GM23338 (cell line): ENCODE measurements around the gene WNT6. TPM values are rescaled to one million over a fixed set of nuclear protein-coding genes. Genes with fewer than 3 reads are reported as not detected.

ENCODE experiments used
- ATAC-seq: fragments of 200-7000 bp; cut with Tn5 transposase; 3 replicates; pipeline ENCODE4 v1.9.1; 2020
- DNase-seq: peaks from one replicate; pipeline ENCODE4 v3.0.0-alpha.2; 2015; ENCODE audit warnings: low spot score
- H2AFZ ChIP-seq: fragments of 200-600 bp; sonication (generic); 2 replicates; pipeline ENCODE4 v1.8.0; 2016; ENCODE audit warnings: antibody characterized with exemption, mild to moderate bottlenecking, moderate library complexity
- H3F3A ChIP-seq: fragments of 200-600 bp; sonication (generic); replicated peaks from 2 replicates; pipeline ENCODE4 v1.8.0; 2017; ENCODE audit warnings: antibody characterized with exemption, mixed run types, low read depth
- H3K27ac ChIP-seq: fragments of 200-600 bp; sonication (generic); 2 replicates; pipeline ENCODE4 v1.6.1; 2016; ENCODE audit warnings: low read depth
- H3K27me3 ChIP-seq: fragments of 200-600 bp; sonication (generic); 2 replicates; pipeline ENCODE4 v1.8.0; 2016; ENCODE audit warnings: mild to moderate bottlenecking, mixed run types, moderate library complexity; ENCODE audit not compliant: insufficient read depth
- H3K36me3 ChIP-seq: fragments of 200-600 bp; sonication (generic); 2 replicates; pipeline ENCODE4 v1.8.0; 2016; ENCODE audit warnings: mild to moderate bottlenecking; ENCODE audit not compliant: insufficient read depth
- H3K4me1 ChIP-seq: fragments of 200-600 bp; sonication (generic); 2 replicates; pipeline ENCODE4 v1.8.0; 2016; ENCODE audit warnings: mild to moderate bottlenecking, moderate library complexity; ENCODE audit not compliant: insufficient read depth
- H3K4me2 ChIP-seq: fragments of 200-600 bp; sonication (generic); 2 replicates; pipeline ENCODE4 v1.7.1; 2017; ENCODE audit warnings: mixed run types
- H3K4me3 ChIP-seq: fragments of 200-600 bp; sonication (generic); 2 replicates; pipeline ENCODE4 v1.6.1; 2016; ENCODE audit warnings: mixed run types
- H3K79me2 ChIP-seq: fragments of 200-600 bp; sonication (generic); replicated peaks from 2 replicates; pipeline ENCODE4 v1.8.0; 2017; ENCODE audit warnings: mild to moderate bottlenecking; ENCODE audit not compliant: insufficient read depth
- H3K9me2 ChIP-seq: fragments of 200-600 bp; sonication (generic); 2 replicates; pipeline ENCODE4 v1.8.0; 2017; ENCODE audit not compliant: insufficient read depth
- H4K20me1 ChIP-seq: fragments of 200-600 bp; sonication (generic); replicated peaks from 2 replicates; pipeline ENCODE4 v1.8.0; 2017; ENCODE audit warnings: mild to moderate bottlenecking; ENCODE audit not compliant: insufficient read depth
- H3K27ac Mint-ChIP-seq: 2 replicates; pipeline ENCODE4 v1.8.0; 2020; ENCODE audit warnings: inconsistent platforms, mild to moderate bottlenecking, moderate library complexity, mixed read lengths
- H3K27me3 Mint-ChIP-seq: 3 replicates; pipeline ENCODE4 v1.8.0; 2022; ENCODE audit warnings: low read depth, mild to moderate bottlenecking, moderate library complexity, mixed read lengths, inconsistent platforms; ENCODE audit not compliant: insufficient read depth, poor library complexity
- H3K36me3 Mint-ChIP-seq: 3 replicates; pipeline ENCODE4 v1.8.0; 2021; ENCODE audit warnings: low read depth, mild to moderate bottlenecking, inconsistent platforms, moderate library complexity, mixed read lengths
- H3K4me1 Mint-ChIP-seq: 3 replicates; pipeline ENCODE4 v1.8.0; 2020; ENCODE audit warnings: mild to moderate bottlenecking, inconsistent platforms, mixed read lengths
- H3K4me3 Mint-ChIP-seq: 3 replicates; pipeline ENCODE4 v1.8.0; 2021; ENCODE audit warnings: moderate library complexity, mild to moderate bottlenecking, inconsistent platforms, mixed read lengths
- H3K9me3 Mint-ChIP-seq: 3 replicates; pipeline ENCODE4 v1.8.0; 2020; ENCODE audit warnings: moderate library complexity, mild to moderate bottlenecking, inconsistent platforms, mixed read lengths
- CREB1 ChIP-seq: fragments of 250-450 bp; sonication (Bioruptor Pico); IDR thresholded peaks from 2 replicates; pipeline ENCODE4 v1.5.0; 2020; ENCODE audit warnings: low read depth, mild to moderate bottlenecking, moderate library complexity
- CTCF ChIP-seq, 2 experiments: fragments of 200-600 bp in 1 of 2; sonication (generic) in 1 of 2; conservative IDR thresholded peaks; 2 replicates each; pipeline versions ENCODE4 v1.5.1 to v1.6.1; 2016 to 2017; ENCODE audit warnings: antibody characterized with exemption in 2 of 2, low read depth in 2 of 2, mild to moderate bottlenecking in 2 of 2, moderate library complexity in 1 of 2
- ETS1 ChIP-seq: IDR thresholded peaks from 2 replicates; pipeline ENCODE4 v1.6.1; 2016; ENCODE audit warnings: antibody characterized with exemption
- EZH2 ChIP-seq: fragments of 200-600 bp; sonication (generic); IDR thresholded peaks from one replicate; pipeline ENCODE4 v1.8.0; 2017; ENCODE audit warnings: antibody characterized with exemption, mild to moderate bottlenecking, low read depth; ENCODE audit not compliant: unreplicated experiment
- EZH2phosphoT487 ChIP-seq: fragments of 200-600 bp; sonication (generic); IDR thresholded peaks from one replicate; pipeline ENCODE4 v1.8.1; 2018; ENCODE audit warnings: antibody characterized with exemption; ENCODE audit not compliant: unreplicated experiment
- JUNB ChIP-seq: IDR thresholded peaks from one replicate; pipeline ENCODE4 v1.6.1; 2016; ENCODE audit warnings: antibody characterized with exemption; ENCODE audit not compliant: unreplicated experiment
- NANOG ChIP-seq: IDR thresholded peaks from 2 replicates; pipeline ENCODE4 v1.6.1; 2016; ENCODE audit warnings: antibody characterized with exemption, borderline replicate concordance
- STAT1 ChIP-seq: IDR thresholded peaks from one replicate; pipeline ENCODE4 v1.6.1; 2016; ENCODE audit warnings: antibody characterized with exemption; ENCODE audit not compliant: unreplicated experiment
- ZNF114 ChIP-seq: fragments of 250-450 bp; sonication (Bioruptor Pico); IDR thresholded peaks from 2 replicates; pipeline ENCODE4 v1.5.0; 2020; ENCODE audit warnings: mild to moderate bottlenecking, moderate library complexity
- ZNF331 ChIP-seq: fragments of 250-450 bp; sonication (Bioruptor Pico); IDR thresholded peaks from 2 replicates; pipeline ENCODE4 v1.5.0; 2020; ENCODE audit warnings: low read depth, mild to moderate bottlenecking, moderate library complexity
- polyA plus RNA-seq: library from polyadenylated mRNA; unstranded; fragments of >200 nt; fragmentation: Nextera tagmentation; extraction: Ambion mirVana; gene quantifications from 2 replicates; pipeline ENCODE4 v1.2.1, GENCODE V29; 2016
- total RNA-seq: library from RNA; depleted of rRNA; stranded (reverse); fragments of >200 nt; shearing (Covaris generic); gene quantifications from 2 replicates; pipeline ENCODE4 v1.2.3, GENCODE V29; 2014

Gene WNT6
- total and polyA plus RNA-seq, 2 experiments from 2014 or later = not detected

- Histone ChIP-seq H3K27ac (no peak overlapping the region), H2AFZ (peak overlapping the region; percentile 59; the same call in 1 of the 2 replicates), H3K36me3 (no peaks in the 10 kb centered on the region), H4K20me1 (peaks cover 17% of the 10 kb centered on the region), H3K4me1 (peaks cover 9% of the 10 kb centered on the region; the same call in 1 of the 2 replicates), H3F3A (no peaks in the 10 kb centered on the region), H3K9me2 (no peaks in the 10 kb centered on the region), H3K79me2 (no peaks in the 10 kb centered on the region), H3K4me3 (peak overlapping the region; percentile 44; the same call in 1 of the 2 replicates), H3K27me3 (peaks cover 100% of the 10 kb centered on the region), H3K4me2 (peak overlapping the region; percentile 72)
- H3K9me3 Mint-ChIP-seq = peaks cover 6% of the 10 kb centered on the region; the same call in 2 of the 3 replicates
- TF ChIP-seq ZNF114 (CRISPR knock-in tag) (no peak), EZH2phosphoT487 (peak; percentile 76), EZH2 (peak; percentile 79), ETS1 (no peak)
- no peaks in the 10 kb centered on the region; the same call in 2 of the 3 replicates for H3K36me3 Mint-ChIP-seq
- no peak for DNase-seq
- peaks cover 18% of the 10 kb centered on the region for H3K4me1 Mint-ChIP-seq
- H3K27ac Mint-ChIP-seq = no peak overlapping the region
- H3K27me3 Mint-ChIP-seq = peaks cover 100% of the 10 kb centered on the region
- ATAC-seq = no peak
- peak overlapping the region; percentile 24; the same call in 2 of the 3 replicates for H3K4me3 Mint-ChIP-seq
These were observed 12.0 kb downstream of the WNT6 start for GRCh38 chr2:218871345-218872302.

- H2AFZ ChIP-seq = no peak overlapping the region
- H3K79me2 ChIP-seq = no peaks in the 10 kb centered on the region
- no peak overlapping the region for H3K27ac ChIP-seq
- peaks cover 6% of the 10 kb centered on the region; the same call in 2 of the 3 replicates for H3K9me3 Mint-ChIP-seq
- H3K4me2 ChIP-seq = peak overlapping the region; percentile 48; the same call in 1 of the 2 replicates
- peak; percentile 73 for ATAC-seq
- peaks cover 20% of the 10 kb centered on the region for H3K4me1 Mint-ChIP-seq
- peaks cover 9% of the 10 kb centered on the region; the same call in 1 of the 2 replicates for H3K4me1 ChIP-seq
- no peaks in the 10 kb centered on the region for H3K9me2 ChIP-seq
- H3F3A ChIP-seq = no peaks in the 10 kb centered on the region
- H3K4me3 Mint-ChIP-seq = peak overlapping the region; percentile 43
- DNase-seq = peak; percentile 80
- H3K36me3 ChIP-seq = no peaks in the 10 kb centered on the region
- peaks cover 100% of the 10 kb centered on the region for H3K27me3 Mint-ChIP-seq
- H3K36me3 Mint-ChIP-seq = no peaks in the 10 kb centered on the region; the same call in 2 of the 3 replicates
- no peak overlapping the region for H3K27ac Mint-ChIP-seq
- H3K4me3 ChIP-seq = peak overlapping the region; percentile 36; the same call in 1 of the 2 replicates
- peaks cover 100% of the 10 kb centered on the region for H3K27me3 ChIP-seq
- H4K20me1 ChIP-seq = peaks cover 23% of the 10 kb centered on the region
- TF ChIP-seq CTCF (conservative IDR thresholded peaks at IDR 0.05; ENCODE audit: low read depth in 2 of 2) = peak in 1 of 2 experiments; percentile 16; a peak in 1 of 4 replicates
- TF ChIP-seq ZNF331 (CRISPR knock-in tag) = no peak
- no peak for TF ChIP-seq ZNF114 (CRISPR knock-in tag)
- TF ChIP-seq STAT1 = no peak
- TF ChIP-seq EZH2 = peak; percentile 96
- no peak for TF ChIP-seq JUNB
- TF ChIP-seq EZH2phosphoT487 = no peak
- no peak for TF ChIP-seq ETS1
- no peak for TF ChIP-seq CREB1
- no peak for TF ChIP-seq NANOG
These were observed 13.2 kb downstream of the WNT6 start for GRCh38 chr2:218872645-218873358.
